Adipocyte (in vitro differentiated cells): ENCODE measurements around the gene SUSD5.
"Not testable (repeated sequence)": the region's sequence is repeated elsewhere in the genome, so short reads cannot be mapped to it uniquely, and the experiment has no call there.

Experiments used
- DNase-seq: peaks from one replicate; pipeline ENCODE4 v3.0.0-alpha.2; 2015; ENCODE audit warnings: low read depth
- H3K27me3 ChIP-seq: replicated peaks from 2 replicates; pipeline ENCODE4 v1.7.0; 2013; ENCODE audit warnings: mild to moderate bottlenecking, low read length, moderate library complexity; ENCODE audit not compliant: control insufficient read depth, insufficient read depth
- H3K36me3 ChIP-seq: 2 replicates; pipeline ENCODE4 v1.7.0; 2013; ENCODE audit warnings: low read length, mild to moderate bottlenecking, moderate library complexity; ENCODE audit not compliant: control insufficient read depth, insufficient read depth, severe bottlenecking
- H3K4me1 ChIP-seq: 2 replicates; pipeline ENCODE4 v1.7.0; 2013; ENCODE audit warnings: mild to moderate bottlenecking, low read length, moderate library complexity; ENCODE audit not compliant: control insufficient read depth, insufficient read depth
- H3K4me3 ChIP-seq: 2 replicates; pipeline ENCODE4 v1.7.0; 2013; ENCODE audit warnings: mild to moderate bottlenecking, low read length, moderate library complexity
- H3K9ac ChIP-seq: 2 replicates; pipeline ENCODE4 v1.7.0; 2013; ENCODE audit warnings: mild to moderate bottlenecking, low read length, moderate library complexity
- H3K9me3 ChIP-seq: 2 replicates; pipeline ENCODE4 v1.7.0; 2013; ENCODE audit warnings: mild to moderate bottlenecking, low read length, moderate library complexity; ENCODE audit not compliant: control insufficient read depth

The SUSD5 gene

GRCh38 chr3:33152363-33153360, 65.9 kb downstream of the SUSD5 start:
- H3K36me3 ChIP-seq = no peaks in the 10 kb centered on the region
- H3K27me3 ChIP-seq = peaks cover 5% of the 10 kb centered on the region
- no peak overlapping the region for H3K9ac ChIP-seq
- no peaks in the 10 kb centered on the region for H3K9me3 ChIP-seq
- no peak for DNase-seq
- H3K4me3 ChIP-seq = no peak overlapping the region
- H3K4me1 ChIP-seq = peaks cover 12% of the 10 kb centered on the region

- no peak for DNase-seq
- Histone ChIP-seq H3K9me3 (no peaks in the 10 kb centered on the region), H3K27me3 (no peaks in the 10 kb centered on the region), H3K36me3 (peaks cover 13% of the 10 kb centered on the region), H3K4me1 (peaks cover 22% of the 10 kb centered on the region), H3K9ac (no peak overlapping the region), H3K4me3 (no peak overlapping the region)
Measured at GRCh38 chr3:33149342-33149741, 69.3 kb downstream of the SUSD5 start.

GRCh38 chr3:33146791-33147445, 71.7 kb downstream of the SUSD5 start:
- Histone ChIP-seq H3K27me3 (no peaks in the 10 kb centered on the region), H3K4me1 (peaks cover 22% of the 10 kb centered on the region), H3K9me3 (no peaks in the 10 kb centered on the region), H3K9ac (no peak overlapping the region), H3K4me3 (no peak overlapping the region), H3K36me3 (peaks cover 38% of the 10 kb centered on the region)
- peak; percentile 57 for DNase-seq

- peaks cover 22% of the 10 kb centered on the region for H3K4me1 ChIP-seq
- no peak overlapping the region for H3K4me3 ChIP-seq
- no peak for DNase-seq
- H3K36me3 ChIP-seq = peaks cover 46% of the 10 kb centered on the region
- H3K9me3 ChIP-seq = no peaks in the 10 kb centered on the region
- no peaks in the 10 kb centered on the region for H3K27me3 ChIP-seq
- no peak overlapping the region for H3K9ac ChIP-seq
Measured at GRCh38 chr3:33145901-33146580, 72.6 kb downstream of the SUSD5 start.

- Histone ChIP-seq H3K4me1 (peaks cover 23% of the 10 kb centered on the region), H3K4me3 (no peak overlapping the region), H3K27me3 (no peaks in the 10 kb centered on the region), H3K9me3 (no peaks in the 10 kb centered on the region), H3K36me3 (peaks cover 52% of the 10 kb centered on the region), H3K9ac (no peak overlapping the region)
- no peak for DNase-seq
Measured at GRCh38 chr3:33145221-33145900, 73.2 kb downstream of the SUSD5 start.

GRCh38 chr3:33144433-33144832, 74.2 kb downstream of the SUSD5 start:
- H3K4me3 ChIP-seq = no peak overlapping the region
- H3K9me3 ChIP-seq = no peaks in the 10 kb centered on the region
- no peak overlapping the region for H3K9ac ChIP-seq
- no peaks in the 10 kb centered on the region for H3K27me3 ChIP-seq
- peaks cover 31% of the 10 kb centered on the region for H3K4me1 ChIP-seq
- H3K36me3 ChIP-seq = peaks cover 59% of the 10 kb centered on the region
- no peak for DNase-seq

- peak; percentile 44 for DNase-seq
- Histone ChIP-seq H3K9ac (no peak overlapping the region), H3K9me3 (no peaks in the 10 kb centered on the region), H3K4me1 (peaks cover 9% of the 10 kb centered on the region), H3K27me3 (no peaks in the 10 kb centered on the region), H3K4me3 (no peak overlapping the region), H3K36me3 (peaks cover 79% of the 10 kb centered on the region)
Measured at GRCh38 chr3:33141006-33141405, 77.6 kb downstream of the SUSD5 start.

- DNase-seq = peak; percentile 66
- peaks cover 82% of the 10 kb centered on the region for H3K36me3 ChIP-seq
Measured at GRCh38 chr3:33139996-33140395, 78.6 kb downstream of the SUSD5 start.

GRCh38 chr3:33139006-33139623, 79.5 kb downstream of the SUSD5 start:
- not testable (repeated sequence) for DNase-seq, H3K27me3 ChIP-seq, H3K9me3 ChIP-seq, H3K4me1 ChIP-seq, H3K9ac ChIP-seq, H3K4me3 ChIP-seq
- H3K36me3 ChIP-seq = peaks cover 82% of the 10 kb centered on the region

More at GRCh38 chr3:33139996-33140395, 78.6 kb downstream of the SUSD5 start:
- no peaks in the 10 kb centered on the region for H3K9me3 ChIP-seq
- H3K4me1 ChIP-seq = peaks cover 8% of the 10 kb centered on the region
- H3K27me3 ChIP-seq = no peaks in the 10 kb centered on the region
- peak overlapping the region; percentile 52 for H3K9ac ChIP-seq
- H3K4me3 ChIP-seq = no peak overlapping the region

- Histone ChIP-seq H3K27me3 (no peaks in the 10 kb centered on the region), H3K4me1 (peaks cover 8% of the 10 kb centered on the region), H3K9ac (no peak overlapping the region), H3K36me3 (peaks cover 82% of the 10 kb centered on the region), H3K4me3 (no peak overlapping the region), H3K9me3 (no peaks in the 10 kb centered on the region)
- no peak for DNase-seq
Measured at GRCh38 chr3:33137691-33138090, 80.9 kb downstream of the SUSD5 start.
